C4-2B (cell line): ENCODE results near the gene ANKRD40CL.

Source experiments
- ZFX ChIP-seq: fragments of 450-650 bp; IDR thresholded peaks from 2 replicates; pipeline ENCODE4 v1.6.1; 2017
- TF ChIP-seq, protein P1 (sequence below): fragments of 450-650 bp; conservative IDR thresholded peaks from 2 replicates; pipeline ENCODE4 v1.5.1; 2017; ENCODE audit warnings: mild to moderate bottlenecking

DNA sequence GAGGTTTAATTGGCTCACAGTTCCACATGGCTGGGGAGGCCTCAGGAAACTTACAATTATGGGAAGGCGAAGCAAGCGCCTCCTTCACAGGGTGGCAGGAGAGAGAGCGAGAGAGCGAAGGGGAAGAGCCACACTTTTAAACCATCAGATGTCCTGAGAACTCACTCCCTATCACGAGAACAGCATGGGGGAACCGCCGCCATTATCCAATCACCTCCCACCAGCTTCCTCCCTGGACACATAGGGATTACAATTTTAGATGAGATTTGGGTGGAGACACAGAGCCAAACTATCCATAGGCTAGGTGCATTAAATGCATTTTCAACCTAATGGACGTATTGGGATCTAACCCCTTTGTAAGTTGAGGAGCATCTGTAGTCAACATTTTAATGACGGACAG is 54.7 kb downstream of the ANKRD40CL start:
- TF ChIP-seq, protein P1, sequence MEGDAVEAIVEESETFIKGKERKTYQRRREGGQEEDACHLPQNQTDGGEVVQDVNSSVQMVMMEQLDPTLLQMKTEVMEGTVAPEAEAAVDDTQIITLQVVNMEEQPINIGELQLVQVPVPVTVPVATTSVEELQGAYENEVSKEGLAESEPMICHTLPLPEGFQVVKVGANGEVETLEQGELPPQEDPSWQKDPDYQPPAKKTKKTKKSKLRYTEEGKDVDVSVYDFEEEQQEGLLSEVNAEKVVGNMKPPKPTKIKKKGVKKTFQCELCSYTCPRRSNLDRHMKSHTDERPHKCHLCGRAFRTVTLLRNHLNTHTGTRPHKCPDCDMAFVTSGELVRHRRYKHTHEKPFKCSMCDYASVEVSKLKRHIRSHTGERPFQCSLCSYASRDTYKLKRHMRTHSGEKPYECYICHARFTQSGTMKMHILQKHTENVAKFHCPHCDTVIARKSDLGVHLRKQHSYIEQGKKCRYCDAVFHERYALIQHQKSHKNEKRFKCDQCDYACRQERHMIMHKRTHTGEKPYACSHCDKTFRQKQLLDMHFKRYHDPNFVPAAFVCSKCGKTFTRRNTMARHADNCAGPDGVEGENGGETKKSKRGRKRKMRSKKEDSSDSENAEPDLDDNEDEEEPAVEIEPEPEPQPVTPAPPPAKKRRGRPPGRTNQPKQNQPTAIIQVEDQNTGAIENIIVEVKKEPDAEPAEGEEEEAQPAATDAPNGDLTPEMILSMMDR, result no peak
- no peak for TF ChIP-seq ZFX
